ENCODE results near the gene CD59. TPM values are rescaled to one million over a fixed set of nuclear protein-coding genes. Genes with fewer than 3 reads are reported as not detected.

The CD59 gene
- total and polyA plus RNA-seq, 9 of the 15 experiments (the other 6 are each of a cell fraction or from before 2014, with no cell fraction given): 38.1 to 338 (median 173) TPM

- no peak for TF ChIP-seq CGGBP1 (CRISPR knock-in tag; IDR thresholded peaks at IDR 0.05)
- no peak for TF ChIP-seq ZFP1 (CRISPR knock-in tag; IDR thresholded peaks at IDR 0.05)
- no peak for TF ChIP-seq ZNF780A (CRISPR knock-in tag; IDR thresholded peaks at IDR 0.05)
- TF ChIP-seq PKNOX1 (IDR thresholded peaks at IDR 0.05): 0 out of 2 replicates have a peak, but pooled peaks have one; percentile 14
- TF ChIP-seq TARDBP (IDR thresholded peaks at IDR 0.05): no peak
- TF ChIP-seq ZNF436 (CRISPR knock-in tag; IDR thresholded peaks at IDR 0.05): no peak
- no peak for TF ChIP-seq ZNF668 (CRISPR knock-in tag; IDR thresholded peaks at IDR 0.05)
- no peak for TF ChIP-seq LCOR (CRISPR knock-in tag; IDR thresholded peaks at IDR 0.05)
- TF ChIP-seq HMBOX1 (IDR thresholded peaks at IDR 0.05): 0 out of 2 replicates have a peak, but pooled peaks have one; percentile 20
- TF ChIP-seq GATA2 (CRISPR knock-in tag; IDR thresholded peaks at IDR 0.05): no peak
- TF ChIP-seq, protein P1, sequence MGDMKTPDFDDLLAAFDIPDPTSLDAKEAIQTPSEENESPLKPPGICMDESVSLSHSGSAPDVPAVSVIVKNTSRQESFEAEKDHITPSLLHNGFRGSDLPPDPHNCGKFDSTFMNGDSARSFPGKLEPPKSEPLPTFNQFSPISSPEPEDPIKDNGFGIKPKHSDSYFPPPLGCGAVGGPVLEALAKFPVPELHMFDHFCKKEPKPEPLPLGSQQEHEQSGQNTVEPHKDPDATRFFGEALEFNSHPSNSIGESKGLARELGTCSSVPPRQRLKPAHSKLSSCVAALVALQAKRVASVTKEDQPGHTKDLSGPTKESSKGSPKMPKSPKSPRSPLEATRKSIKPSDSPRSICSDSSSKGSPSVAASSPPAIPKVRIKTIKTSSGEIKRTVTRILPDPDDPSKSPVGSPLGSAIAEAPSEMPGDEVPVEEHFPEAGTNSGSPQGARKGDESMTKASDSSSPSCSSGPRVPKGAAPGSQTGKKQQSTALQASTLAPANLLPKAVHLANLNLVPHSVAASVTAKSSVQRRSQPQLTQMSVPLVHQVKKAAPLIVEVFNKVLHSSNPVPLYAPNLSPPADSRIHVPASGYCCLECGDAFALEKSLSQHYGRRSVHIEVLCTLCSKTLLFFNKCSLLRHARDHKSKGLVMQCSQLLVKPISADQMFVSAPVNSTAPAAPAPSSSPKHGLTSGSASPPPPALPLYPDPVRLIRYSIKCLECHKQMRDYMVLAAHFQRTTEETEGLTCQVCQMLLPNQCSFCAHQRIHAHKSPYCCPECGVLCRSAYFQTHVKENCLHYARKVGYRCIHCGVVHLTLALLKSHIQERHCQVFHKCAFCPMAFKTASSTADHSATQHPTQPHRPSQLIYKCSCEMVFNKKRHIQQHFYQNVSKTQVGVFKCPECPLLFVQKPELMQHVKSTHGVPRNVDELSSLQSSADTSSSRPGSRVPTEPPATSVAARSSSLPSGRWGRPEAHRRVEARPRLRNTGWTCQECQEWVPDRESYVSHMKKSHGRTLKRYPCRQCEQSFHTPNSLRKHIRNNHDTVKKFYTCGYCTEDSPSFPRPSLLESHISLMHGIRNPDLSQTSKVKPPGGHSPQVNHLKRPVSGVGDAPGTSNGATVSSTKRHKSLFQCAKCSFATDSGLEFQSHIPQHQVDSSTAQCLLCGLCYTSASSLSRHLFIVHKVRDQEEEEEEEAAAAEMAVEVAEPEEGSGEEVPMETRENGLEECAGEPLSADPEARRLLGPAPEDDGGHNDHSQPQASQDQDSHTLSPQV (IDR thresholded peaks at IDR 0.05): no peak
- no peak for TF ChIP-seq ETV5 (CRISPR knock-in tag; IDR thresholded peaks at IDR 0.05; ENCODE audit: low read depth)
- no peak for TF ChIP-seq NR0B1 (IDR thresholded peaks at IDR 0.05; ENCODE audit: partially characterized antibody)
- TF ChIP-seq CBFA2T3 (IDR thresholded peaks at IDR 0.05): peak; percentile 60
- TF ChIP-seq FOXA3 (CRISPR knock-in tag; conservative IDR thresholded peaks at IDR 0.05 in 1 of 2, IDR thresholded peaks at IDR 0.05 in 1 of 2): peak in 1 of 2 experiments; percentile 87; a peak in 2 of 4 replicates
- peak; percentile 93 for TF ChIP-seq FOSL1 (tag; conservative IDR thresholded peaks at IDR 0.05)
These were observed 45.7 kb downstream of the CD59 start (continued) for GRCh38 chr11:33690290-33691065.

Data from K562 (cell line).